B cell (primary cell): ENCODE results near the gene EP400. TPM values are rescaled to one million over a fixed set of nuclear protein-coding genes. Genes with fewer than 3 reads are reported as not detected.

Experiments
- ATAC-seq: fragments of 200-7000 bp; cut with Tn5 transposase; one replicate; pipeline ENCODE4 v1.10.0; 2021; ENCODE audit warnings: low read depth, mild to moderate bottlenecking, moderate number of reproducible peaks, moderate library complexity
- CTCF ChIA-PET: fragments of 350-600 bp; sonication (Branson Sonifier 250); formaldehyde crosslinking; loops from one replicate; lab custom pipeline; 2021; ENCODE audit warnings: antibody characterized with exemption, inconsistent platforms; lab: Charles Lee
- POLR2A ChIA-PET: fragments of 350-600 bp; sonication (Branson Sonifier 250); formaldehyde crosslinking; loops from one replicate; lab custom pipeline; 2021; ENCODE audit warnings: antibody characterized with exemption; lab: Charles Lee
- DNase-seq: peaks from one replicate; pipeline ENCODE4 v3.0.0; 2013
- H2AFZ ChIP-seq: 2 replicates; pipeline ENCODE4 v1.6.1; 2012; ENCODE audit warnings: mild to moderate bottlenecking, low read depth, low read length; ENCODE audit not compliant: insufficient read depth, poor library complexity, severe bottlenecking
- H3K27ac ChIP-seq, 2 donors: 1 replicate in 1 of 2; 2 replicates in 1 of 2; pipeline ENCODE4 v1.5.1; 2012 to 2013; ENCODE audit warnings: low read length in 2 of 2, mild to moderate bottlenecking in 2 of 2, moderate library complexity in 1 of 2
- H3K27me3 ChIP-seq, 4 experiments: fragments of 200-600 bp in 1 of 4; sonication (generic) in 1 of 4; replicated peaks in 1 of 4; 1 replicate in 2 of 4; 2 replicates in 2 of 4; pipeline versions ENCODE4 v1.6.1 to v1.7.0; 2013 to 2016; ENCODE audit warnings: low read length in 3 of 4, mild to moderate bottlenecking in 2 of 4, mixed read lengths in 1 of 4, moderate library complexity in 1 of 4; ENCODE audit not compliant: insufficient read depth in 4 of 4, control insufficient read depth in 3 of 4; ENCODE audit errors: control extremely low read depth in 1 of 4
- H3K36me3 ChIP-seq, 2 experiments: replicated peaks in 1 of 2; 1 replicate in 1 of 2; 2 replicates in 1 of 2; pipeline versions ENCODE4 v1.6.1 to v1.7.1; 2013; ENCODE audit warnings: low read length in 1 of 2; ENCODE audit not compliant: insufficient read depth in 2 of 2, control insufficient read depth in 1 of 2; ENCODE audit errors: control extremely low read depth in 1 of 2, extremely low read depth in 1 of 2
- H3K4me1 ChIP-seq, 2 donors: fragments of 200-600 bp in 1 of 2; sonication (generic) in 1 of 2; 1 replicate in 1 of 2; 2 replicates in 1 of 2; pipeline versions ENCODE4 v1.5.1 to v1.6.1; 2013 to 2017; ENCODE audit warnings: low read length in 2 of 2; ENCODE audit not compliant: control insufficient read depth in 2 of 2, insufficient read depth in 2 of 2
- H3K4me2 ChIP-seq: replicated peaks from 2 replicates; pipeline ENCODE3; 2012; ENCODE audit warnings: mild to moderate bottlenecking, low read depth, low read length; ENCODE audit not compliant: poor library complexity, severe bottlenecking
- H3K4me3 ChIP-seq, 5 experiments: fragments of 200-600 bp in 1 of 5; sonication (generic) in 1 of 5; 1 replicate in 3 of 5; 2 replicates in 2 of 5; pipeline versions ENCODE4 v1.5.1 to v1.7.0; 2011 to 2016; ENCODE audit warnings: low read length in 4 of 5, mild to moderate bottlenecking in 4 of 5, low read depth in 2 of 5, control low read depth in 1 of 5, moderate library complexity in 1 of 5; ENCODE audit not compliant: insufficient read depth in 1 of 5; ENCODE audit errors: control extremely low read depth in 1 of 5, extremely low read depth in 1 of 5
- H3K79me2 ChIP-seq: fragments of 200-600 bp; sonication (generic); one replicate; pipeline ENCODE4 v1.6.0; 2016; ENCODE audit warnings: low read length; ENCODE audit not compliant: control insufficient read depth, insufficient read depth
- H3K9ac ChIP-seq: fragments of 200-600 bp; sonication (generic); 2 replicates; pipeline ENCODE4 v1.6.1; 2017; ENCODE audit warnings: mild to moderate bottlenecking, low read length, moderate library complexity
- H3K9me3 ChIP-seq, 3 donors: one replicate each; pipeline versions ENCODE4 v1.6.1 to v1.7.1; 2013; ENCODE audit warnings: low read length in 2 of 3; ENCODE audit not compliant: control insufficient read depth in 2 of 3, insufficient read depth in 1 of 3; ENCODE audit errors: control extremely low read depth in 1 of 3
- H4K20me1 ChIP-seq: 2 replicates; pipeline ENCODE4 v1.6.0; 2012; ENCODE audit warnings: mild to moderate bottlenecking, low read length; ENCODE audit not compliant: insufficient read depth, control insufficient read depth, poor library complexity, severe bottlenecking
- H3K27ac Mint-ChIP-seq: one replicate; pipeline ENCODE4 v1.8.0; 2021; ENCODE audit warnings: mixed read lengths
- H3K27me3 Mint-ChIP-seq: one replicate; pipeline ENCODE4 v1.8.0; 2021; ENCODE audit warnings: mixed read lengths
- H3K4me1 Mint-ChIP-seq: one replicate; pipeline ENCODE4 v1.8.0; 2021; ENCODE audit warnings: mixed read lengths
- H3K4me3 Mint-ChIP-seq: one replicate; pipeline ENCODE4 v1.8.0; 2021; ENCODE audit warnings: mixed read lengths
- H3K9me3 Mint-ChIP-seq: one replicate; pipeline ENCODE4 v1.8.0; 2022; ENCODE audit warnings: mixed read lengths; ENCODE audit not compliant: insufficient read depth
- CTCF ChIP-seq: fragments of 200-600 bp; IDR thresholded peaks from one replicate; pipeline ENCODE4 v1.8.0; 2022; ENCODE audit warnings: antibody characterized with exemption, mild to moderate bottlenecking
- EZH2 ChIP-seq: IDR thresholded peaks from 2 replicates; pipeline ENCODE4 v1.6.1; 2012; ENCODE audit warnings: borderline replicate concordance, low read depth, mild to moderate bottlenecking, moderate library complexity, low read length; ENCODE audit not compliant: insufficient read depth, poor library complexity, severe bottlenecking
- WGBS: methylation state at CpG from one replicate; pipeline ENCODE4 v1.1.5; 2013; ENCODE audit warnings: missing lambda C conversion rate; ENCODE audit not compliant: insufficient coverage; 5-methylcytosine and 5-hydroxymethylcytosine counted together
- intact Hi-C: fragments of 100-400 bp; cut with micrococcal nuclease; formaldehyde crosslinking; loops from one replicate; pipeline ENCODE4 v1.10.0; 2022
- polyA plus RNA-seq: library from polyadenylated mRNA; depleted of rRNA; stranded (reverse); fragments of >200 nt; gene quantifications from 2 replicates; pipeline ENCODE4 v1.2.3, GENCODE V29; 2012
- total RNA-seq, 2 donors: library from RNA; stranded (reverse); fragments of 120-200 nt in 1 of 2; gene quantifications; 1 replicate in 1 of 2; 2 replicates in 1 of 2; pipeline versions ENCODE4 v1.2.3 to v1.2.4, GENCODE V29; 2013 to 2022

Gene EP400
- total and polyA plus RNA-seq, 2 donors (not counting 1 experiment from before 2014, with no cell fraction given), result 17.3 to 82.2 TPM

- H3K27ac Mint-ChIP-seq, result no peak overlapping the region
- Histone ChIP-seq H2AFZ (no peak overlapping the region), H4K20me1 (no peaks in the 10 kb centered on the region), H3K79me2 (peaks cover 1% of the 10 kb centered on the region), H3K4me1 (no peaks in the 10 kb centered on the region), H3K27ac (no peak overlapping the region), H3K4me2 (no peak overlapping the region), H3K9ac (no peak overlapping the region), H3K36me3 (peaks cover 1 to 80% of the 10 kb centered on the region in 2 experiments), H3K27me3 (no peaks in the 10 kb centered on the region), H3K9me3 (no peaks in the 10 kb centered on the region), H3K4me3 (no peak overlapping the region)
- H3K4me3 Mint-ChIP-seq, result no peak overlapping the region
- TF ChIP-seq CTCF (no peak), EZH2 (no peak)
- 98% methylated on average over 16 of the region's 22 CpGs for WGBS
- H3K27me3 Mint-ChIP-seq, result no peaks in the 10 kb centered on the region
- no peaks in the 10 kb centered on the region for H3K4me1 Mint-ChIP-seq
- CTCF ChIA-PET, result no interaction called here
- intact Hi-C loops, result no loop called here
- POLR2A ChIA-PET, result no interaction called here
- DNase-seq (no peak), ATAC-seq (no peak)
- H3K9me3 Mint-ChIP-seq, result no peaks in the 10 kb centered on the region
Measured at GRCh38 chr12:132014092-132014914, 64.6 kb downstream of the EP400 start.

GRCh38 chr12:132014915-132015280, 65.2 kb downstream of the EP400 start:
- Histone ChIP-seq H3K79me2 (peaks cover 3% of the 10 kb centered on the region), H3K27me3 (no peaks in the 10 kb centered on the region), H3K9ac (no peak overlapping the region), H3K4me3 (no peak overlapping the region), H2AFZ (no peak overlapping the region), H4K20me1 (no peaks in the 10 kb centered on the region), H3K36me3 (peaks cover 1 to 83% of the 10 kb centered on the region in 2 experiments), H3K4me1 (no peaks in the 10 kb centered on the region), H3K27ac (no peak overlapping the region), H3K4me2 (no peak overlapping the region), H3K9me3 (no peaks in the 10 kb centered on the region)
- DNase-seq (no peak), ATAC-seq (no peak)
- POLR2A ChIA-PET, result no interaction called here
- TF ChIP-seq CTCF (no peak), EZH2 (no peak)
- H3K27me3 Mint-ChIP-seq, result no peaks in the 10 kb centered on the region
- no peak overlapping the region for H3K4me3 Mint-ChIP-seq
- H3K27ac Mint-ChIP-seq, result no peak overlapping the region
- no peaks in the 10 kb centered on the region for H3K4me1 Mint-ChIP-seq
- intact Hi-C loops, result no loop called here
- no peaks in the 10 kb centered on the region for H3K9me3 Mint-ChIP-seq
- CTCF ChIA-PET, result no interaction called here
- WGBS, result 100% methylated on average over 3 of the region's 7 CpGs
